CD4-positive, alpha-beta T cell treated with Interferon alpha-2 for 1 hour (primary cell): ENCODE measurements around the gene GPALPP1.
"Not testable (repeated sequence)": the region's sequence is repeated elsewhere in the genome, so short reads cannot be mapped to it uniquely, and the experiment has no call there.

Experiments used
- DNase-seq, 2 donors: peaks; one replicate each; pipeline ENCODE4 v3.0.0-alpha.2; 2020 to 2022

Gene GPALPP1

DNA sequence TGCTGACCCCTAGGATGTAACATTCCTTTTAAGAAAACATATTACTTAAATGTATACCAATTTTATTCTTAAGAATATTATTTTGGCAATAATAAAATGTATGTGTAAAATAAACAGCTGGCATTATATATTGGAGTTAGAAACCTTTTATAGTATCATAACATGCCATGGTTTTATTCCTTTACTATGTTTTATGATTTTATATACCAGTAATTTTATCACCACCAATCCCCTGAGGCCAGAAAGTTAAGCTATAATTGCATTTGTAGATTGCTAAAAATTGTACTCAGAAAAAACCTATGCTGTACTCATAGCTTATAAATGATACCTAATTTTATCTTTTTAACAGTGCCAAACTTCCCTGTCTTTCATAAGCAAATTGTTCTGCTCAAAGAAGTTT is 17.9 kb downstream of the GPALPP1 start:
- no peak for DNase-seq

DNA sequence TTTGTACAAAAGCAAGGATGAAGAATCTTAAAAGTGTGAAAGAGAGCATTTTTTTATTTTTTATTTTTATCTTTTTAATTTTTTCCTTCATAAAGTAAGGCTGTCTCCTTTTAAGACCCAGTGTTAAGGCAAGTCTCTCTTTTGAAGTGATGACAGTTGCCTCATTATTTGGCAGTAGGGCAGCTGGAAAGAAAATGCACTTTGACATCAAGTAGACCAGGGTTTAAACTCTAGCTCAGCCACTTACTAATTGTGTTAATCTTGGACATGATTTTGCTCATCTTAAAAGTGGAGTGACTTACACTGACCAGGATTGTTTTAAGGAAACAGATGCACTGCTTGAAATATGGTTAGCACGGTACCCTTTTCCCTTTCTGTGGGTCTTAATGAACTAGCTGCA is 18.5 kb downstream of the GPALPP1 start:
- DNase-seq: no peak

DNA sequence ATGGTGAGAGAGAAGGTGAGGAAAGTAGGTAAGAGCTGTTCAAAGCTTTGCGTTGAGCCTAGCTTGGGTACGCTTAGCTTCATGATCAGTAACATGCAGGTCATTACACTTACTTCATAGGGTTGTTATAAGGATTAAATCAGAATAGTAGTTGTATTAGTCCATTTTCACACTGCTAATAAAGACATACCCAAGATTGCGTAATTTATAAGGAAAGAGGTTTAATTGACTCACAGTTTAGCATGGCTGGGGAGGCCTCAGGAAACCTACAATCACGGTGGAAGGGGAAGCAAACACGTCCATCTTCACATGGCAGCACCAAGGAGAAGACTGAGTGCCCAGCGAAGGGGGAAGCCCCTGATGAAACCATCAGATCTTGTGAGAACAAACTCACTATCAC is 21.9 kb downstream of the GPALPP1 start:
- no peak for DNase-seq

DNA sequence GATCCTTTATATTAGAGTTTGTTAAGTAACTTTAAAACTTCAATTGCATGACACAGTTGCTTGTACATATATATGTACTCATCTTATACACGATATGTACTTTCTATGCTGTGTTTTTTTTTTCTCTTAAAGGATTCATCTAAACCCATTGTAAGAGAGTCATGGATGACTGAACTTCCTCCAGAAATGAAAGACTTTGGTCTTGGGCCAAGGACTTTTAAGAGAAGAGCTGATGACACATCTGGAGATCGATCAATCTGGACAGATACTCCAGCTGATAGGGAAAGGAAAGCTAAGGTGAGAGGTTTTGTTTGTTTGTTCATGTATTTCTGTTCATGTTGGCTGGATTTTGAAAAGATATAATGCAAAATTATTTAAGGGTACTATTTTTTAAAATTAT is 26.0 kb downstream of the GPALPP1 start:
- DNase-seq: no peak

DNA sequence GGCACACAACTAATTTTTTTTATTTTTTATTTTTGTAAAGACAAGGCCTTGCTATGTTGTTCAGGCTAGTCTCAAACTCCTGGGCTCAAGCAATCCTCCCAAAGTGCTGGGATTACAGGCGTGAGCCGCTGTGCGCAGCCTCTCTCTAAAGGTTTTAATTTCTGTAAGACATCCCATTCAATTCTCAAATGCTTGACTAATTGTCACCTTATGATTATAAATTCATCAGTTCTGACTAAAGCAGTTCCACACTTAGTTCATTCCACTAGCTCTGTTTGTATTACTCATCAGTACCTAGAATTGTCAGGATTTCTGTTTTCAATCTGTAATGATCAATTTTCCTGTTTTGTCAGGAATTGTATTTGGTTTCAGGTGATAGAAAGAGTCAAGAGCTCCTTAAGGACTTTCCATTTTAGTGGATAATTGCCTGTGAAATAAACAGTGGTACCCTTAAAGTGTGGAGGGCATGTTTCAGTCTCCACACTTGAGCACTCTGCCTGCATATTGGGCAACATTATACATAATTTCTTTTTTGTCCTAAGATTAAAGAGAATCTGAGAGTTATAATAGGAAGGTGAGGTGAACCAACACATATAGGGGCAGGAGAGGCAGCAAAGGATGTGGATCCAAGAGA is 27.6 kb downstream of the GPALPP1 start:
- no peak for DNase-seq

DNA sequence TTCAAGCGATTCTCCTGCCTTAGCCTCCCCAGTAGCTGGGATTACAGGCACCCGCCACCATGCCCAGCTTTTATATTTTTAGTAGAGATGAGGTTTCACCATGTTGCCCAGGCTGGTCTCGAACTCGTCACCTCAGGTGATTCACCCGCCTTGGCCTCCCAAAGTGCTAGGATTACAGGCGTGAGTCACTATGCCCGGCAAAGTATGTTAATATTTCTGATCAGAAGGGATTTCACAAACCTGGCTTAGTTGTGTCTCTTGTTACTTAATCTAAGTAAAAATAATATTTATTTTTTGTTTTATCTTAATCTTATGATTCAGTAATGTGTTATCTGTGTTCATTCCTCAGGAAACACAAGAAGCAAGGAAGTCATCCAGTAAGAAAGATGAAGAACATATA is 30.6 kb downstream of the GPALPP1 start:
- not testable (repeated sequence) for DNase-seq

DNA sequence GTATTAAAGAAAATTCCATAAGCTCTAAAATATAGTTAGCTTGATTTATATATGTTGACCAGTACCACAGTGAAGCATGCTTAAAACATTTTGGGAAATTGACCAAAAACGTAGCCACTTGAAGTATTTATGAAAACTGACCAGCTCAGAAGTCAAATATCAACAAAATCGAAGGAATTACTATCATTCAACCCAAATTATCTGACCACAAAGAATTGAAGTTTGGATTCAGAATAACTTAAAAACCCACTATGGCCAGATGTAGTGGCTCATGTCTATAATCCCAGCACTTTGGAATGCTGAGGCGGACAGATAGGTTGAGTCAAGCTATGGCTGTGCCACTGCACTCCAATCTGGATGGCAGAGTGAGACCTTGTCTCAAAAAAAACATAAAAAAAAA is 31.9 kb downstream of the GPALPP1 start:
- DNase-seq: no peak

DNA sequence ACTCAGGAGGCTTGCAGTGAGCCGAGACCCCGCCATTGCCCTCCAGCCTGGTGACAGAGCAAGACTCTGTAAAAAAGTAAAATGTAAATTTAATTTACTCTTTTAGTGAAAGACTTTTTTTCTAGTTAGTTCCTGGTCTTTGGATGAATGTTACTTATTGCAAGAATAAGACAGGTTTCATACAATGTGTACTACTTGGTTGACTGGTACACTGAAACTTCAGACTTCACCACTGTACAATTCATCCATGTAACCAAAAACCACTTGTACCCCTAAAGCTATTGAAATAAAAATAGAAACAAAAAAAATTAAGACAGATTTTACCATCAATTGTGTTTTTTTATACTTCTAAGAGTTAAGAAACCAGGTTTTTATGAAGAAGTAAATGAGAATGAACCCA is 35.5 kb downstream of the GPALPP1 start:
- DNase-seq: no peak

DNA sequence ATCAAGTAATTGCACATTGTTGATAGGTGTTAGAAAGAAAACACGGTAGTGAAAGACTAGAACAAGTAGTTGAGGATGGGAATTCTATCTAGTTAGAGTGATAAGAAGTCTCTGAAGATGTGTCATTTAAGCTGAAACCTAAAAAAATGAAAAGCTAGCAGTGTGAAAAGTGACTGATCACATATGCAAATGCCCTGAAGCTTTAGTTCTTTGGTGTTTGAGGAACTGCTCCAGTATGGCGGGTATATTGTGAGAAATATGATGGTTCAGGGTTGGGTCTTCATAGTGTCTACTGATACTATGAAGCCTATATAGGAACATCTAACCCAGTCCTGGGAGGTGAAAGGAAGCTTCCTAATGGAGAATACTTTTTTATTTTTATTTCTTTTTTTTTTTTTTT is 45.0 kb downstream of the GPALPP1 start:
- no peak for DNase-seq

DNA sequence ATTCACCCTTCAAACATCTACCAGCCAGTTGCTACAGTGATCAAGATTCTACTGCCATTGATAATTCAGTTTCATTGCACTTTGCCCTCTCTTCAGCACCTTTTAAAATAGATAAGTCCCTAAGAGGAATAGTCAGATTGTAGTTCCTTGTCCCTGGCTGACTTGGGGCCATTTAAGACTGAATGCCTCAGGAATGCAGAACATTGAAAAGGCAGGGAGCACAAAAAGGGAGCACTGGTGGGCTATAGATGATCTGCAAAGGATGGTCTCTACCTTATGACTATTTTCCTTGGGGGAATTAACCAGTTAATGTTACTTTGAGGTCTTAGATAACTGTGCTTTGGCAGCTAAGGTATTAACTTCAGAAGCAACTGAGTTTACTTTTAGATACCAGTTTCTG is 46.9 kb downstream of the GPALPP1 start:
- DNase-seq: no peak

DNA sequence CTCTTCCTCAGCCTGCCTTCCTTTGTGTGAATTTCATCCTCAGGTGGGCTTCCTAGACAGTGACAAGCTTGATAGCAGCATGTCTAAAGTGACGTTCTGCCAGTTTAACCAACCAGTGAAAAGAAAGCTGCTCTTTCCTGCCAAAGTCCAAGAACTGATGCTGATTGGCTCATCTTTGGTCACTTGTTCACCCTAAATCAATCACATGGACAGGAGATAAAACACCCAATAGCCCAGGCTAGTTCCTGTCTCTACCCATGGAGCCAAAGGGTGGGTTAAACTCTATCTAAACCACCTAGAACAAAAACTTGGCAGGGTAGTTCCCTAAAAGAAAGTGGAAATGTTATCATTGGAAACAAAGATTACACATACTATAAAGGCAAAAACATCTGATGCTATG is 50.8 kb downstream of the GPALPP1 start:
- no peak for DNase-seq

DNA sequence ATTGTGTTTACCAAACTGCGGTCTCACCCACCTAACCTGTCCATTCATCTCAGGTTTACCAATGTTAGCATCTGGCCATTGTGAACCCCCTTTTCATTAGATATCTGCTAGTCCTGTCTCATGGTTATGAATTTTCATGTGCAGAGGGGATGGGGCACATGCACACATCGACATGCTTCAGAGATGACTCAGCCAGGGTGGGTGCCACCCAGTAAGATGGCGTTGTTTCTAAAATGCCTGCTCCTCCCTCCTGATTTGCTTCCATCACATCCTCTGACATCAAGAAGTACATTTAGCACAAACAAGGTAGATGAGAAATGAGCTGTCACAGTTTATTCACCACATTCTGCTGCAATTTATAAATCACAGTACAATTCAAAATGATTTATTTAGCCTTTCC is 51.3 kb downstream of the GPALPP1 start:
- no peak for DNase-seq

DNA sequence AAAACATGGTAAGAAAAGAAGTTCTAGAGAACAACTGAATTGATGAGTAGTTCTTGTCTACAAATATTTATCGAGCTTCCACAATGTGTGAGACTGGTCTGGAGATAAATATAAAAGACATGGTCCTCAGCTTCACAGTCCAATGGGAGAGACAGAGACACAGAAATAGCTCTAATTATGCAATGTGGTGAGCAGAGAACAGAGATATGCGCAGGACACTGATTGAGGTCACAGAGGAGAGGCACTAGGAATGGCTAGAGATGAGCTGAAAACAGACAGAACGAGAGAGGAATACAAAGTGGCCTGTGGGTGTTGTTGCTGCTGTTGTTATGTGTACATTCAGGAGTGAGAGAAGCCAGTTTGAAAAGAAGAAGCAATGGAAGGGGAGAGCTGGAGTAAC is 53.2 kb downstream of the GPALPP1 start:
- DNase-seq: no peak

DNA sequence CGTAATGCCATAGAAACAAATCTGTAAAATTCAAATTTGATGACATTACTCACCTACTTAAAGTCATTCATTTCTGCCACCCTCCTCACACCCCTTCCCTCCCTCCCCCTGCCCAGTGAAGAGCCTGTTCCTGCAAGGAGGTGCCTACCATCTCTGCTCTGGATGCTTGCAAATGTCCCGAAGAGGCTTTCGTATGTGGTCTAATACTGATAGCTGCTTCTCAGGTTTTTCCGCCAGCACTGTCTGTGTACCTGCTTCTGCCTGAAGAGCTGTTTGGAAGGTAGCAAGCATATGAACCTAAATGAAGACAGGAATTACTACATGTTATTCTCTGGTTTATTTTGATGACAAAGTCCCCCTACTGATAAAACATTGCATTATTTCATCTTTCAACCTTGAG is 57.1 kb downstream of the GPALPP1 start:
- no peak for DNase-seq

DNA sequence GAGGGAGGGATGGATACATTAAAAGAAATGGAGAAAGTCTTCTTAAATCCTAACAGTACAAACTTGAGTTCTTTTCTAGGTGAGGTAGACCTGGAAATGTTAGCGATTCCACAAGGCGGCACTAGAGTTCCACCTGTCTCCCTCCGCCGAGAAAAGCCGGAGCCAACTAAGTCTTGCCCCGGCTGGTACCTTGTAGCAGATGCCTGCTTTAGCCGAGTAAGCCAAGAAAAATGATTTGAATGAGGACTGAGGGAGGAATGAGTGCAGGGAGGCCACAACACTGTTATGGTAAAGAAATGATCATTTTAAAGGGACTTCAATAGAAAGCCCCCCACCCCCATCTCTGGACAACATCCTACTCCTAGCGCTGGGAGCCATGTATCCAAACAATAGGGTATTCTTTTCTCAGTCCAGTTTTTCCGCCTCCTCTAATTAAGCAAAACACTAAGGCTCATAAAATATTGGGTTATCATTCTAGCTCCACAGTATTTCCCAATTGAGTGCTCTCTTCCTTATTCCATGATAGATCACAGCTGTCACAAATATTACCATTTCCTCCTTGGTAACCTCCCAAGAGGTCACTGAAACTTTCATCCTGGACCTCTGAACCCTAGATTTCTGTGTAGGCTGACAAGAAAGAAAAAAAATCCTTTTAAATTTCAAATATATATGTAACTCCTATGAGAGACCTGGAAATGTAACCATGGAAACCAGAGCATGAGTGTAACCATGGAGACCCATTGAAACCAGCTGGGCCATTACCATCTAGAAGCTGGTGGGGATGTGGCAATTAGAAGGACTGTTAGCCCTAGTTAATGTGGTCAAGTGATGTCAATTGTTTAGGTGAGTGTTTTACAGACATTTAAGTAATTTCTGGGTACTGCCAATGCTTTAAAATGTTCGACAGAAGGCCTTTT is 58.3 kb downstream of the GPALPP1 start:
- DNase-seq: peak; percentile 72 to 81

DNA sequence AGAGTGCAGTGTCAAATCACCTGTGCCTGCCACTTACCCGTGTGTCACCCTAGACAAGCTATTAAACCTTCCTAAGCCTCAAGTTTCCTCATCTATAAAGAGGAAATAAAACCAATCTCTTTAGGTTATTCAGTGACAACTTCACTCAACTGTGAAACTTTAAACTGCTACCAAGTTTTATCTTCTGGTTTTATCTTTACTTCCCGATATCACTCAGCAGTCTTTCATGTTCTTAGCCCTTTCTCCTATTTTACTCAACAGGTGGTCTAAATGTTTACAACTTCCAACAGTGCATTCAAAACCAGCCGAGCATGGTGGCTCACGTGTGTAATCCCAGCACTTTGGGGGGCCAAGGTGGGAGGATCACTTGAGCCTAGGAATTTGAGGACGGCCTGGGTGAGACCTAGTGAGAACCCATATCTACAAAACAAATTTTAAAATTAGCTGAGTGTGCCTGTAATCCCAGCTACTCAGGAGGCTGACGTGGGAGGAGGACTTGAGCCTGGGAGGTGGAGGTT is 59.6 kb downstream of the GPALPP1 start:
- no peak for DNase-seq

DNA sequence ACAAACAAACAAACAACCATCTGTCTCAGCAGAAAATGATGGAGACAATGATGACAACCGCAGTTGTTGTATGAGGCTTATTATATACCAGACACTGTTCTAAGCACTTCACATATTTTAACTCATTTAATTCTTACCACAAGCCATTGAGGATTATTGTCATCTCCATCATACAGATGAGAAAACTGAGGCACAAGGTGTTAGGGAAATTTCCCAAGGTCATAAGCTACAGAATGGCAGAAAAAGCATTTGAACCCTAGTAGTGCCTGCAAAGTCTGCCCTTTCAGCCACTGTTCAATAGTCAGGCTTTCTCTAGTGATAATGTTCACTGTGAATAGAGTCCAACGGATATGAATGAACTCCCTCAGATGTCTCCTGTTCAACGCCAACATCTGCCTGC is 60.1 kb downstream of the GPALPP1 start:
- DNase-seq: no peak

DNA sequence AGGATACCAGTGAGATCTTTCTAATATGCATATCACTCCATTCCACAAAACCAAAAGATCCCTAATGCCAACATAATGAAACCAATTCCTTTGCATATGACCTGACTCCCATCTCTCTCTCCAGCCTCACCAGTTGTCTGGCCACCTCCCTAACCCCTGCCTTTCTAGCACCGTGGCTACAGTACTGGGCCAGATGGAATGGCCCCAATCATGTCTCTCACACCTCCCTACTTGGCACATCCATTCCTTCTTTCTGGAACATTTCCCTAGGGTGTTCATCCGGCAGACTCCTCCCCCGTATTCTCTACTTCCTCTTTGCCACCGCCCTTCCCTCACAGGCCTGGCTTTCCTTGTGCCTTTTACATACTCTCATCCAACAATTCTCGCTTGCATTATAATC is 62.0 kb downstream of the GPALPP1 start:
- no peak for DNase-seq

DNA sequence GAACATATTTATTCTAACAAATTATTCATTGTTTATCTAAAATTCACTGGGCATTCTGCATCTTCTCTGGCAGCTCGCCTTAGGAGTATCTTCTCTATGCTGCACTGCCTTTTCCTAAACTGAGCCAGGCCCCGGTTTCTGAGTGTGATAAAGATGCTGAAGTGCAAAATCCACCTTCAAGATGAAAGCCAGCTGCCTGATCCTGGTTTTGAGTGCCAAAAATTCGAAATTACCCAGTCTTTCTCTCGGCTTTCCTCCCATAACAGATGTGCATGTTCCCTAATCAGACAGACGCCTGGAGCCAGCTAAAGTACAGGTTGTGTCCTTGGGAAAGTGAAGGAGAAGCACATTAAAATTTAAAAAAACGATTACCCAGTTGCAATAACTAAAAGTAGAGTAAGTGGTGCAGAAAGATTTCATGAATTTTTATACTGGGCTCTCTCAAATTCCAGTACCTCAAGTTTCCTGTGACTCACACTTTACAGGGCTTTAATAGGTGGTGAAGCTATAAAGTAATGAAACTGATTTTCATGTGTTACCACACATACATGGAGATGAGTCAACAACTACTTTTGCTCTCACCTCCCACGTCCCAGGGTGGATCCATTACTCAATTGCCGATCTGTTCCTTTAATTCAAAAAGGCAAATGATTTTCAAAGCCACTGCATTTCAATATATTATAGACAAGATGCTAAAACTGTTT is 66.0 kb downstream of the GPALPP1 start:
- DNase-seq: no peak

DNA sequence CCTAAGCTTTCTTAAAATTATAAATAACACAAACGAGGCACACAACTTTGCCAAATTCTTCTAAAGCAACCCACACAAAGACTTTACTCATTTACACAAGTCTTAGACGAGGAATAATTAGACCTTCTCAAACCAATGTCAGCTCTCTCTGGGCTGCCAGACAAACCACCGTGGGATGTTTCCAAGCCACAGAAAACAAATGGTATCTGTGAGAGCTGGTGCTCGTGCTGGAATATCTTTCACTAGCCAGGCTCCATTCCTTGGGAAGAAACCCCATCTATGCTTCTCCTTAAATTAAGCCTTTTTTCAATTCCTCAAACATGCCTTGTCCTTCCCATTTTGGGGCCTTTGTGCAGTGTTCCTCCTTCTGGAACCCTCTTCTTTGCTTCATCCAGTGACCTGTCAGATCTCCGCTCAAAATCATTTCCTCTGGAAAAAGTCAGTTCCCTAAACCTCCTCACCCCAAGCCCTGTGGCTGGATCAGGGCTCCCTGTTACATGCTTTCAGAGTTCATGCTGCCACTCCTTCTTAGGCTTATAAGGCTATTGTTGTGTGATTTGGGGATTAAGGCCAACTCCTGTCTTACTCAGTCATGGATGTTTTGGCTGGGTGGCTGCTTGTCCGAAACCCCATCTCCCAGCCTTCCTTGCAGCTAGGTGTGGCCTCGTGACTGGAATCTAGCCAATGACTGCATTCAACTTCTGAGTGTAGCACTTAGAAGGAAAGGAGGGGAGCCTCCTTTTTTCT is 66.7 kb downstream of the GPALPP1 start:
- no peak for DNase-seq

DNA sequence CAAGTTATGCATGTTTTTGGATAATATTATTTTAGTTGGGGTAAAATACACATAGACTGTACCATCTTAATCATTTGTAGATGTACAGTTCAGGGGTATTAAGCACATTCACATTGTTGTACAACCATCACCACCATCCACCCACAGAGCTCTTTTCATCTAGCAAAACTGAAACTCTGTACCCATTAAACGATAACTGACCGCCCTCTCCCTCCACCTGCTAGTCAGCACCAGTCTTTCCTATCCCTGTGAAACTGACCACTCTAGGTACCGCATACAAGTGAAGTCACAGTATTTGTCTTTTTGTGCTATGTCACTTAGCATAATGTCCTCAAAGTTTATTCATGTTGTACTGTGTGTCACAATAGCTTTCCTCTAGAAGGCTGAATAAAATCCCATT is 70.7 kb downstream of the GPALPP1 start:
- no peak for DNase-seq

DNA sequence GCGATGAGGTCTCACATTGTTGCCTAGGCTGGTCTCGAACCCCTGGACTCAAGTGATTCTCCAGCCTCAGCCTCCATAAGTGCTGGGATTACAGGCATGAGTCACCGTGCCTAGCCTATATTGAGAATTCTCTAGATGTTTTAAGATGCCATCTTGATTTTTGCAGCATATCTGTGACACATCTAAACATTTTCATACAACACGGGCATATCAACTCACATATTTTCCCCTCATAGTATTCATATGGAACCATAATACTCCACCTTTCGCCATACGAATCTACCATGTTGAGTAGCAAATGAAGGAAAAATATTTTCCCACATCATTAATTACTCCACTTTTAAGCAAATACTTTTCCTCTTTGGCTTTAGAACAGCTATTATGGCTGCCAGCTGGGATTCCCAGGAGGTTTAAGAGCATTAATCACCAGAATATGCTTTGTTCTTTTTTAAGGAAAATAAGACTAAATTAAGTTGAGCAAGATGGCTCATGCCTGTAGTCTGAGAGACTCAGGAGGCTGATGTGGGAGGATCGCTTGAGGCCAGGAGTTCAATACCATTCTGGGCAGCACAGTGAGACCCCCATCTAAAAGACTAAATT is 74.0 kb downstream of the GPALPP1 start:
- DNase-seq: no peak

DNA sequence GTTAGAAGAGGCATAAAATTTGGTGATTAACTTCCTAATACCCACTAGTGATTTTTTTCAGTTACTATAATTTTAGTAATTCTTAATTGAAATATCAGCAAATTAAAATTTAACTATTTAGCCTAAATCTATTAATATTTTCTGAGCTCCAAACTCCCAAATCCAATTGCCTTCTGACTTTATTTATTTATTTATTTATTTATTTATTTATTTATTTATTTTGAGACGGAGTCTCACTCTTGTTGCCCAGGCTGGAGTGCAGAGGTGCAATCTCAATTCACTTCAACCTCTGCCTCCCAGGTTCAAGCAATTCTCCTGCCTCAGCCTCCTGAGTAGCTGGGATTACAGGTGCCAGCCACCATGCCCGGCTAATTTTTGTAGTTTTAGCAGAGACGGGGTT is 74.6 kb downstream of the GPALPP1 start:
- DNase-seq: not testable (repeated sequence)
